ENCODE measurements around the gene MRPL32. TPM values are rescaled to one million over a fixed set of nuclear protein-coding genes. Genes with fewer than 3 reads are reported as not detected.

Gene MRPL32
- polyA plus RNA-seq, 1 donor = 102 TPM

GRCh38 chr7:42924223-42924838 is 7.8 kb upstream of the MRPL32 start:
- no peak for DNase-seq

GRCh38 chr7:42925630-42926029 is 6.5 kb upstream of the MRPL32 start:
- DNase-seq = no peak

- no peak for DNase-seq
These were observed 6.0 kb upstream of the MRPL32 start for GRCh38 chr7:42926204-42926603.

DNA sequence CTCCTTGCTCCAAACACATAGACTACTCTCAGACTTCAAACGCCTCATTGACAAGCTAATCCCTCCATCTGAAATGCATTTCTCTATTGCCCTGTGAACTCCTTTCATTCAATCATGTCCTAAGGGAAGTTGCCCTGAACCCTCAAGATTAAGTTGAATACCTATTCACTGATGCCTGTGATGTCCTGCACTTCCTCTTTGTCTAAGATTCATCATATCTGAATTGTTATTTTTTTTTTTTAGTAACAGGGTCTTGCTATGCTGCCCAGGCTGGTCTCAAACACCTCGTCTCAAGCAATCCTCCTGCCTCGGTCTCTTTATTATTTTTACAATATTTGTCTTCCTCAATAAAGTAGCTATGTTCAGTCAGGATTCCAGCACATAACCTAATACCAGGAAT is 3.4 kb upstream of the MRPL32 start:
- no peak for DNase-seq

GRCh38 chr7:42929449-42929848 is 2.7 kb upstream of the MRPL32 start:
- no peak for DNase-seq

DNA sequence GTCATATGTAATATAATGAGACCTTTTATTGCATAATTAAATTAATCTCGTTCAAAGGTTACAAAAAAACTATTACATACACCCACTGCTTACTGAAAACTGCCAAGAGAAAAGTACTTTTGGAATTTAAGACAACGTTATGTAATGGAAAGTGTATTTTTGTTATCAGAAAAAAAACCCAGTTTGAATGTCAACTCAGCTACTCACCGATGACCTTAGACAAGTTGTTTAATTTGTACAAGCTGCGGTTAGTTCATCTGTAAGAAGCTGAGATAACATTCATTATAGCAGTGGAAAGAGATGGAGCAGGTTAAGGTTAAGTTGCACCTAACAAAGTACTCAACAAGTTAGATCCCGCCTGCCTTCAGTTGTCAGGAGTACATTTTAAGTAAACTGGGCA is 1.3 kb upstream of the MRPL32 start:
- DNase-seq = no peak

GRCh38 chr7:42931447-42931833 is 736 bp upstream of the MRPL32 start:
- no peak for DNase-seq

GRCh38 chr7:42932811-42933591 is 825 bp downstream of the MRPL32 start:
- DNase-seq = peak; percentile 55

DNA sequence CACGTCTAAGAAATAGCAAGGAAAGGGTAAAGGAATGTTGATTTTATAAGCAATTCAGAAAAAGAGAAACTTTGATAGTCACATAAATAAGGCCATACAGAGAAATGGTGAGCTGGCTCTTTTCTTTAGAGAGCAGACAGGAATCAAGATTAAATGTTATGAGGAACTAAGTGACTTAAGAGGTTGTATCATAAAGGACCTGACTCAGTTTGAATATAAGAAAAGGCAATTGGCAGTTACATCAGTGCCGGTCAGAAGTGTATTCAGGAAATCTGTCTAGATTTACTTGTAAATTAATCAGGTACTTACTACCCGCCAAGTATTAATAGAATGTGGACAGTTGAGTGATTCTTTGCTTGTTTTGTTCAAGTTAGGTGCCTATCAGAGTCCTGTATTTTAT is 2.1 kb downstream of the MRPL32 start:
- DNase-seq = no peak

DNA sequence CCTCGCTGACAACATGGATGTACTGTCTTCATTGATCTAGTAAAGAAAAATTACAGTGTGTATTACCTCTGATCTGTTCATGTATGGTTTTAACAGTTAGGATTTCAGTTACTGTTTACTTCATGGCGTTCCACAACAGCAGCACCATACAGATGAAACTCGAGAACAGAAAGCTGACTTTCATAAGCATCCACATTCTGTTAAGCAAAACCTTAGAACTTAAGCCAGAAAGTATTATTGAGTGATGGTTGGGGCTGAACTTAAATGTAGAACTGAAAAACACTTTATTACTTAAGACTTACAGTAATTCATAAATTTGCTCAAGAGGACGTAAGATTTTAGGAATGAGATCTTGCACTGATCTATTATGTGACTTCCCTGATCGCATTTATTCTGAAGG is 3.7 kb downstream of the MRPL32 start:
- DNase-seq = no peak

DNA sequence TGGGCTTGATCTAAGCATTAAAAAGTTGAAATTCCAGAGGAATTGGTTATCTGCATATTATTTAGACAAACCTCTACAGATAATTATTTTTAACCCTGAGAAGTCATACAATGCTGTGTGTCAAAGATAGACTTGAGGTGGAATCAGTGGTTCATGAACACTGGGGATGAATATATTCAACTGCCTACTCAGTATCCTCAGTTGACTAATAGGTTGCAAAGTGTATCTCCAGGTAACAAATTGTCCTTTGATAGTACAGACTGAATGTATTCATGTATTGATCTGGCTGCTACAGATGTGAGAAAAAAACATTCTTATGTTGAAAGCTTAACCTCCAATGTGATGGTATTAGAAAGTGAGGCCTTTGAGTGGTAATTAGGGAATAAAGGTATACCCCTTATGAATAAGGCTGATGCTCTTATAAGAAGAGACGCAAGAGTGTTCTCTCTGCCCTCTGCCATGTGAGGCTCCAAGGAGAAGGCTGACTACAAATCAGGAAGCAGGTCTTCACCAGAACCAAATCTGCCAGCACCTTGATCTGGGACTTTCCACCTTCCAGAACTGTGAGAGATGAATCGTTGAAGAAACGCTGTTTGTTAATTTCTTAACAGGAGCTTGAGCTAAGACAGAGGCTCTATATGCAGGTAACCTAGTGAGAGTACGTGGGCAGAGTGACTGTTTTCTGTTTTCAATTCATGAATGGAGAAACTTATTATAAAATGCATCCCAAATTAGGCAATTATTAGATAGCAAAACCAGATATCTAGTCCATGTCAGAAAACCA is 7.5 kb downstream of the MRPL32 start:
- DNase-seq = no peak

DNA sequence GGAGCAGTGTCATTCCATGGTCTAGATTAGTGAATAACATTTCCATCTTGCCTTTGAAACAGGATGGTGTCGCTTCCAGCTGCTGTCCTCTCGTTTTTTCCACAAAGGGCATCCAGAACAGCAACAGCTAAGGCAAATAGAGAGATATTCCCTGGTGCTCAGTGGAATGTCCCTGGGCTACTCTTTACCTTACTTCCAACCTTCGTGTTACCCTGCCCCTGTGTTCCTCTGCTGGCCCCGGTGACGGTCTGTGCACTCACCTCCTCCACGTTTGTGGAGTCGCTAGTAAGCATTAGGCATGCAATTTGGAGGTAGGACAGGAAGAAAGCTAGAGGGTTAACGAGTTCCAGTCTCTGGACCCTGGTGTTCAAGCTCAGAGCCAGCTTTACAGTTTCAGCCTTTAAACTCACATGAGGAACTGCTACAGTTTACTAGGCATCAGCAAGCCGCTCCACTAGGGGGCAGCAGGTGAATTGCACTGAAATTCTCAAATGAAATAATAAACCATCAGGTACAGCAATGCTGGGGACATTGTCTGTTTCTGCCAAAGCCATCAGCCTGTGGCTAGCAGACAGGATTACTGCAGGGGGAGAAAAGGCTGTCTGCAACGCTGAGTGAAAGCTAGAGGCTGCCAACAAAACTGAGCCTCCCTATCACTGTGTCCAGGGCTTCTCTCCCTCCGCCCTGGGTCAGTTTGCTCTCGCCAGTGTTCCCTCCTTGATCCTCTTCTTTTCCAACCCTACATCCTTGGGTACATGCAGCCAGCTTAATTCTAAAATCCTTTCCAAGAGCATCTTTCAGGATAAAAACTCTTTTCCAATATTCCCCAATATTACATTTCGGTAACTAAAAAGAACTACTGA is 9.0 kb downstream of the MRPL32 start:
- DNase-seq = peak; percentile 84

GRCh38 chr7:42945821-42946626 is 13.8 kb downstream of the MRPL32 start:
- no peak for DNase-seq

- no peak for DNase-seq
These were observed 14.4 kb downstream of the MRPL32 start for GRCh38 chr7:42946627-42946950.

DNA sequence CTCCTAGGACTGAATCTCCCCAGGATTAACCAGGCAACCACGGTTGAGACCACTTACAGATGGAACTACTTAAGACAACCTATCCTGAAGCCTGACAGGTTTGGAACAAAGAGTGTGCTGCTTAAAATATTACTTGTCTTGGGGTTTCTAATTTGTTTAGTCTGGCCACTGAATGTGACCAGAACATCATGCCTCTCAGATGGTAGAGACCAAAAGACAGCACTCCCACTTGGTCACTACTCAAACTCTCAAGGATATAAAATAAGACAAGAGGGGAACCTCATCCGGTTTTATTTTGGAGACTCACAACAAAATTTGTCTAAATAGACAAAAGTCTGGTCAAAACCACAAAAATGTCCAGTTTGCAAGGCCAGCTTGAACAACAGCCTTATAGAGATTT is 15.3 kb downstream of the MRPL32 start:
- no peak for DNase-seq

GRCh38 chr7:42950417-42950816 is 18.2 kb downstream of the MRPL32 start:
- no peak for DNase-seq

GRCh38 chr7:42952328-42952727 is 20.2 kb downstream of the MRPL32 start:
- DNase-seq = no peak

GRCh38 chr7:42953994-42954393 is 21.8 kb downstream of the MRPL32 start:
- no peak for DNase-seq

- no peak for DNase-seq
These were observed 23.9 kb downstream of the MRPL32 start for GRCh38 chr7:42956062-42956461.

- DNase-seq = no peak
These were observed 27.4 kb downstream of the MRPL32 start for GRCh38 chr7:42959549-42959948.

DNA sequence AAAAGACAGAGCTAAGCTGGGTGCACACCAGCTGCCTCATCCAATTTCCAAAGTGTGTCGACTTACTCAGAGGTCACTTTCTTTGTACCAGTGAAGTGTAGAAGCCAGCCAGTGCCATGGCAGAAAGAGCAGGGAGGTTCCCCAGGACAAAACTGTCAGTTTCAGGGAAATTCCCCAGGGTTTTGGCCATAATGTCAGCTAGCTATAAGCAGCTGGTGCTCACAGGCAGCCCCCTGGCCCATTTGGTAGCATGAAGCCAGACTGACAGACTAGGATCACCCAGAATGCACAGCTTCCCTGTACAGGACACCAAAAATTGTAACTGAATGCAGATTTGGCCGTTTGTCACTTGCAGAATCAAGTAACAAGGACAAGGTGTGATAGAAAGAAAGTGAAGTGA is 28.6 kb downstream of the MRPL32 start:
- no peak for DNase-seq

DNA sequence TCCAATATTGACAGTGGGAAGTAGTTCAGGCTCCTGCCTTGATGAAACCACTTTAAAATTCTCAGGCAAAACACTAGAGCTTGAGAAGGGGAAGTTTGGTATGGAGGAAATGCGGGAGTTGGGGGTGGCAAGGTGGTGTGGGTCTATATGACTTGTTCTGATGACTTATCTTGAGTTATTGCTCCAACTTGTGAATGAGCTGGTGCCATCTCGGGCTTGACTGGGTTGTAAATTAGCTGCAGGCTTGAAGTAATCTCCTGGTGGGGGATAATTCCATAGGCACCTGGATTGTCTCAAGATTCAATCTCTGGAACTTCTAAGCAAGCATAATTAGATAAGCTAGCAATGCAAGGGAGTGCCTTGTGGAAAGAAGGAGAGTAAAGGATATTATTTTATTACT is 29.0 kb downstream of the MRPL32 start:
- DNase-seq = no peak

All from left kidney (tissue), 2 donors.